MCF 10A (cell line): Measurements from ENCODE around the gene FOXP1. TPM values are rescaled to one million over a fixed set of nuclear protein-coding genes. Genes with fewer than 3 reads are reported as not detected.

Experiments used
- BruUV-seq: library from RNA; stranded (reverse); fragments of 400-500 nt; replicated peaks from 2 replicates; lab custom pipeline; 2021; lab: Mats Ljungman, UMichigan
- CTCF ChIA-PET: fragments of 300-600 bp; sonication (Branson Sonifier 250); formaldehyde crosslinking; extraction: SDS; loops from one replicate; lab custom pipeline; 2021; ENCODE audit warnings: antibody characterized with exemption, inconsistent platforms; lab: Yijun Ruan, JAX
- POLR2A ChIA-PET: fragments of 300-600, 350-650 bp; sonication (Branson Sonifier 250); formaldehyde crosslinking; extraction: SDS; loops from one replicate; lab custom pipeline; 2020; ENCODE audit warnings: antibody characterized with exemption, inconsistent platforms; lab: Yijun Ruan, JAX
- DNase-seq: peaks from one replicate; pipeline ENCODE4 v3.0.0-alpha.2; 2018; ENCODE audit not compliant: unreplicated experiment
- H3K27ac Mint-ChIP-seq: one replicate; pipeline ENCODE4 v1.8.0; 2022; ENCODE audit warnings: mild to moderate bottlenecking, low read depth, mixed read lengths; ENCODE audit not compliant: unreplicated experiment
- H3K27me3 Mint-ChIP-seq: one replicate; pipeline ENCODE4 v1.8.0; 2022; ENCODE audit warnings: mixed read lengths; ENCODE audit not compliant: insufficient read depth, unreplicated experiment
- H3K36me3 Mint-ChIP-seq: one replicate; pipeline ENCODE4 v1.8.0; 2022; ENCODE audit warnings: mild to moderate bottlenecking, moderate library complexity, mixed read lengths; ENCODE audit not compliant: insufficient read depth, unreplicated experiment
- H3K4me1 Mint-ChIP-seq: one replicate; pipeline ENCODE4 v1.8.0; 2022; ENCODE audit warnings: mixed read lengths; ENCODE audit not compliant: insufficient read depth, unreplicated experiment
- H3K4me3 Mint-ChIP-seq: one replicate; pipeline ENCODE4 v1.8.0; 2022; ENCODE audit warnings: mild to moderate bottlenecking, moderate library complexity, mixed read lengths; ENCODE audit not compliant: unreplicated experiment
- H3K9me3 Mint-ChIP-seq: one replicate; pipeline ENCODE4 v1.8.0; 2022; ENCODE audit warnings: mixed read lengths; ENCODE audit not compliant: unreplicated experiment
- intact Hi-C: fragments of 100-400 bp; cut with micrococcal nuclease; formaldehyde crosslinking; loops from 2 replicates; pipeline ENCODE4 v1.14.1; 2022
- total RNA-seq: library from RNA; stranded (reverse); gene quantifications from 2 replicates; pipeline ENCODE4 v1.2.3, GENCODE V29; 2022
- TF ChIP-seq, protein P1 (sequence below): fragments of 200-600 bp; IDR thresholded peaks from one replicate; pipeline ENCODE4 v1.8.0; 2022; ENCODE audit warnings: antibody characterized with exemption, mild to moderate bottlenecking; ENCODE audit not compliant: unreplicated experiment

FOXP1 gene
- total RNA-seq, 1 experiment from 2014 or later: 49.0 TPM

DNA sequence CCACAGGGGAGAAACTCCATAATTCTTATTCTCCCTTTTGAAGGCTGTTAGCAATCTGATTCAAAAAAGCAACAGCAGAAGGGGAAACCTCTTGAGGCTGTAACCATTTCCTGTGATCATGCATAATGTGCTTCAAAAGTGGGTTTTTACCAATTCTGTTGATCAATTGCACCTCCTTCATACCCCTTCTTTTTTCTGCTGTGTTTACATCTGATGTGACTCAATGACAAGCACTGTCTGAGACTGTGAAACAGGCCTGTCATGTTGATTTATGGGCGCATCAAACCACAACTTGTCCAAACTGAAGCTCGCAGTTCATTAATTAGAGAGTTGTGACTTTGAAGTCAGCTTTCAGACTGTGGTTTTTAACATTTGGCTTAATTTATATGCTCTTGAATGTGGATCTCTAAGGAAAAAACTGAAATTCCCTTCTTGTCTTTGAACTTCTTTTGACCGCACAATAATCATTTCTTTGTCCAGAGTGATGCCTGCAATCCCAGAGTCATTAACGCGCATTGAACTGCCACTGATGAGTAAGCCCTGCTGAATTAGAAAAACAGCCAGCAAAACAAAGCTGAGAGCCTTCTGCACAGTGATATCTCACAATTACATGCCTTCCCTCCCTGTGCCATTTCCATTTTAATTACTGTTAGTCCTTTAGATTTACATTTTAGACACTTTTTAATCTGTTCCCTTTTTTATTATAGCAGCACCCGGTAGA lies 532.8 kb downstream of the FOXP1 start:
- CTCF ChIA-PET: interaction anchor here (0.8 to 1.6 kb wide), 2 partner anchors 10 to 54 kb away, joined by 3 to 4 read pairs; no protein-coding TSS in a partner anchor
- TSS peak; percentile 9 for BruUV-seq
- no peak overlapping the region for H3K4me3 Mint-ChIP-seq
- TF ChIP-seq, protein P1, sequence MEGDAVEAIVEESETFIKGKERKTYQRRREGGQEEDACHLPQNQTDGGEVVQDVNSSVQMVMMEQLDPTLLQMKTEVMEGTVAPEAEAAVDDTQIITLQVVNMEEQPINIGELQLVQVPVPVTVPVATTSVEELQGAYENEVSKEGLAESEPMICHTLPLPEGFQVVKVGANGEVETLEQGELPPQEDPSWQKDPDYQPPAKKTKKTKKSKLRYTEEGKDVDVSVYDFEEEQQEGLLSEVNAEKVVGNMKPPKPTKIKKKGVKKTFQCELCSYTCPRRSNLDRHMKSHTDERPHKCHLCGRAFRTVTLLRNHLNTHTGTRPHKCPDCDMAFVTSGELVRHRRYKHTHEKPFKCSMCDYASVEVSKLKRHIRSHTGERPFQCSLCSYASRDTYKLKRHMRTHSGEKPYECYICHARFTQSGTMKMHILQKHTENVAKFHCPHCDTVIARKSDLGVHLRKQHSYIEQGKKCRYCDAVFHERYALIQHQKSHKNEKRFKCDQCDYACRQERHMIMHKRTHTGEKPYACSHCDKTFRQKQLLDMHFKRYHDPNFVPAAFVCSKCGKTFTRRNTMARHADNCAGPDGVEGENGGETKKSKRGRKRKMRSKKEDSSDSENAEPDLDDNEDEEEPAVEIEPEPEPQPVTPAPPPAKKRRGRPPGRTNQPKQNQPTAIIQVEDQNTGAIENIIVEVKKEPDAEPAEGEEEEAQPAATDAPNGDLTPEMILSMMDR: no peak
- H3K36me3 Mint-ChIP-seq: peaks cover 65% of the 10 kb centered on the region
- H3K27ac Mint-ChIP-seq: no peak overlapping the region
- no peaks in the 10 kb centered on the region for H3K27me3 Mint-ChIP-seq
- intact Hi-C loops: no loop called here
- DNase-seq: no peak
- peaks cover 48% of the 10 kb centered on the region for H3K4me1 Mint-ChIP-seq
- H3K9me3 Mint-ChIP-seq: no peaks in the 10 kb centered on the region
- POLR2A ChIA-PET: interaction anchor here (0.8 to 2.6 kb wide), 2 partner anchors 11 to 534 kb away, joined by 3 to 14 read pairs; no protein-coding TSS in a partner anchor

DNA sequence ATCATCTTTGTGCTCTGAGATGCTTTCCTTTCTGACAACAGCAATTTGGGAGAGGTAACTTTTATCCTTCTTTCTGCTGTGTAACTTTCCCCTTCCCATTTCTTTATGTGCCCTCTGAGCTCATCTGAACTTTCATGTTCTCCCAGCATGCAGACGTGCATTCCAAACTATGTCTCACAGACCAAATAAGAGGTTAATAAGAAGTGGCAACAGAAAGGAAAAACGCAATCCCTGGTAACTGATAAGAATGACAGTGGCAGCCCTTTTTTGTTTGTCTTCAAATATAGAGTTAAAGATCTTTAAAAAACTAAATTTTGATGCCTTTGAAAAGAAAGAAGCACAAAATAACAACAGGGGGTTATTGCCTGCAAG lies 533.4 kb downstream of the FOXP1 start:
- intact Hi-C loops: no loop called here
- no peaks in the 10 kb centered on the region for H3K27me3 Mint-ChIP-seq
- TF ChIP-seq, protein P1: no peak
- no peak overlapping the region for H3K27ac Mint-ChIP-seq
- ChIA-PET POLR2A (interaction anchor here (0.8 kb wide), 1 partner anchor 534 kb away, joined by 3 read pairs; no protein-coding TSS in a partner anchor), CTCF (interaction anchor here (0.8 kb wide), 1 partner anchor 53 kb away, joined by 3 read pairs; no protein-coding TSS in a partner anchor)
- no peaks in the 10 kb centered on the region for H3K9me3 Mint-ChIP-seq
- no TSS peak for BruUV-seq
- no peak for DNase-seq
- peaks cover 42% of the 10 kb centered on the region for H3K4me1 Mint-ChIP-seq
- peaks cover 69% of the 10 kb centered on the region for H3K36me3 Mint-ChIP-seq
- H3K4me3 Mint-ChIP-seq: no peak overlapping the region

DNA sequence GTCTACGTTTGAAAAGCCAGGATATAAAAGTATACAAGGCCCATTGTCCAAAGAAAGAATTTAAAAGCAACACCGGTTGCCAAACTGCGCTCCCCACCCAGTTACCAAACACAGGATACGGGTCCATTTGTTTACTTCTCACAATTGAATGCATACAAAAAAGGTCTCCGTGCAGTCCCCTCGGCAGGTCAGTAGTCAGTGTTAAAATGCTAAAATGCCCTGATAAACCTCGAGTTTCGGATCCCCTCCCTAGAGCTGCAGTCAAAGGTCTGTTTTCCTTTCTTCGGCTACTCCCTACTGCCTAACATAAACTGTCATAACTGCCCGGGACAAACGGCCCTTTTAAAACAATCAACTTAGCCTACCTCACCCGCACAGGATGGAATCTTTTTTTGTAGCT lies 534.6 kb downstream of the FOXP1 start:
- H3K36me3 Mint-ChIP-seq: peaks cover 73% of the 10 kb centered on the region
- H3K4me3 Mint-ChIP-seq: no peak overlapping the region
- intact Hi-C loops: no loop called here

More for the DNA sequence above, 534.6 kb downstream of the FOXP1 start:
- Mint-ChIP-seq H3K27ac (peak overlapping the region; percentile 31), H3K4me1 (peaks cover 34% of the 10 kb centered on the region), H3K9me3 (no peaks in the 10 kb centered on the region), H3K27me3 (no peaks in the 10 kb centered on the region)
- BruUV-seq: no TSS peak
- no peak for DNase-seq
- TF ChIP-seq, protein P1: no peak
- POLR2A ChIA-PET: interaction anchor here (0.6 to 1.0 kb wide), 4 partner anchors 9 to 653 kb away, joined by 3 to 5 read pairs (median 3); no protein-coding TSS in a partner anchor
- CTCF ChIA-PET: no interaction called here
